ENCODE results near the gene RPRD2.

- TF ChIP-seq YY1 (IDR thresholded peaks at IDR 0.05; ENCODE audit: insufficient read depth, insufficient read length) (no peak), ZNF274 (IDR thresholded peaks at IDR 0.05; ENCODE audit: low read depth, low read length) (no peak)
Observed at GRCh38 chr1:150441121-150441520, 77.2 kb downstream of the RPRD2 start.
